K562 (cell line): Measurements from ENCODE around the gene LARP4B. TPM values are rescaled to one million over a fixed set of nuclear protein-coding genes. Genes with fewer than 3 reads are reported as not detected.
A peak's percentile ranks its signal among the peaks of the same experiment; 100 is the strongest.

Experiments used
- CCNT2 ChIP-seq: IDR thresholded peaks from 2 replicates; pipeline ENCODE4 v1.6.1; 2011; ENCODE audit warnings: borderline replicate concordance, low read depth, mild to moderate bottlenecking, moderate library complexity, mixed read lengths, low read length; ENCODE audit not compliant: insufficient read length; ENCODE audit errors: extremely low read depth
- ETV1 ChIP-seq: fragments of 450-650 bp; conservative IDR thresholded peaks from 2 replicates; pipeline ENCODE4 v1.6.1; 2016; ENCODE audit warnings: missing genetic modification characterization, control low read depth, low read depth, missing compliant biosample characterization
- FOXM1 ChIP-seq, 2 experiments: fragments of 450-650 bp in 1 of 2; sonication (generic) in 1 of 2; formaldehyde crosslinking in 1 of 2; IDR thresholded peaks; 2 replicates each; pipeline versions ENCODE4 v1.6.1 to v1.9.0; 2017 to 2022; ENCODE audit warnings: low read depth in 2 of 2, mild to moderate bottlenecking in 2 of 2, missing genetic modification reagents in 1 of 2, moderate library complexity in 1 of 2
- POLR2AphosphoS2 ChIP-seq: IDR thresholded peaks from 2 replicates; pipeline ENCODE4 v1.6.1; 2012; ENCODE audit warnings: low read length, improper control_type of control experiment
- RBBP5 ChIP-seq: fragments of 200-600 bp; sonication (generic); IDR thresholded peaks from 2 replicates; pipeline ENCODE4 v1.6.1; 2012; ENCODE audit warnings: borderline replicate concordance, mild to moderate bottlenecking, low read length, control low read depth, inconsistent platforms; ENCODE audit not compliant: insufficient read depth, poor library complexity, severe bottlenecking
- polyA plus RNA-seq, 8 experiments: library from polyadenylated mRNA; depleted of rRNA in 4 of 8; stranded (reverse) in 5 of 8; unstranded in 3 of 8; fragments of >200 nt; fragmentation: Nextera tagmentation in 2 of 8; fragmentation: Illumina TruSeq in 1 of 8; extraction: Ambion mirVana in 2 of 8; extraction: Trizol in 1 of 8; gene quantifications; 2 replicates each; pipeline versions ENCODE4 v1.2.1 to v1.2.3, GENCODE V29; 2011 to 2014; ENCODE audit warnings: inconsistent platforms in 1 of 8, missing spikeins in 1 of 8
- total RNA-seq, 7 experiments: library from RNA; depleted of rRNA in 6 of 7; stranded (reverse); fragments of >200 nt in 6 of 7; fragmentation: Illumina TruSeq in 2 of 7; extraction: Trizol in 2 of 7; gene quantifications; 2 replicates each; pipeline versions ENCODE4 v1.2.1 to v1.2.3, GENCODE V29; 2011 to 2021; ENCODE audit warnings: low replicate concordance in 1 of 7
- TF ChIP-seq, protein P1 (sequence below): fragments of 450-650 bp; IDR thresholded peaks from 2 replicates; pipeline ENCODE4 v1.6.1; 2016; ENCODE audit warnings: borderline replicate concordance
- TF ChIP-seq, protein P2 (sequence below): fragments of 250-450 bp; sonication (Bioruptor Pico); IDR thresholded peaks from 2 replicates; pipeline ENCODE4 v1.5.0; 2022; ENCODE audit warnings: mild to moderate bottlenecking

LARP4B gene
- total and polyA plus RNA-seq, 9 of the 15 experiments (the other 6 are each of a cell fraction or from before 2014, with no cell fraction given): 11.8 to 130 (median 42.6) TPM

DNA sequence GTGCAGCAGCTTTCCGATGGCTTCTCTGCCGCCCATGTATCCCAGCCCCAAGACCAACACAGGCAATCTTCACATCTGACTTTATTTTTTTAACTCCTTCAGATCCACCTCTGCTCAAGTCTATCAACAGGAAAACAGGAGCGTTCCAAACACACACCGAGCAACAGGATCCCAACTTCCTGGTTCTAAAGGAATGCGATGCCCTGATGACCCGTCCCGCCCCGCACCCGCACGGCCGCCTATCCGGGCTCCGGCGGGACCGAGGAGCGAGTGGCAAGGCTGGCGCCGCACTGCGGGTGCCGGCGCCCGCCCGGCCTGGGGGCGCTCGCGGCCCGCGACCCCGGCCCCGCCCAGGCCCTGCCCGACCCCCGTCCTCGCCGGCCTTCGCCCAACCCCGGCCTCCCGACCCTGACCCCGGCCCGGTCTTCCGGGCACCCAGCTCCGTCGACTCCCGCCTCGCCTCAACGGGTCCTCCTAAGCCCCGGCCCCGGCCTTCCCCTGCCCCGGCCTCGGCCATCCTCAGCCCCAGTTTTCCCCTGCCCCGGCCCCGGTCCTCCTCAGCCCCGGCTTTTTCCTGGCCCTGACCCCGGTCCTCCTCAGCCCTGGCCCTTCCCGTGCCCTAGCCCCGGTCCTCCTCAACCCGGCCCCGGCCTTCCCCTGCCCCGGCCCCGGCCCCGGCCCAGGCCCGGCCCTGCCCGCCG lies 730 bp downstream of the LARP4B start (continued):
- TF ChIP-seq CCNT2 (peak; percentile 21), ETV1 (tag) (no peak), RBBP5 (peak; percentile 20), FOXM1 (IDR thresholded peaks at IDR 0.05; ENCODE audit: low read depth) (no peak), FOXM1 (CRISPR knock-in tag; IDR thresholded peaks at IDR 0.05; ENCODE audit: low read depth) (no peak), POLR2AphosphoS2 (no peak)
- TF ChIP-seq, protein P1, sequence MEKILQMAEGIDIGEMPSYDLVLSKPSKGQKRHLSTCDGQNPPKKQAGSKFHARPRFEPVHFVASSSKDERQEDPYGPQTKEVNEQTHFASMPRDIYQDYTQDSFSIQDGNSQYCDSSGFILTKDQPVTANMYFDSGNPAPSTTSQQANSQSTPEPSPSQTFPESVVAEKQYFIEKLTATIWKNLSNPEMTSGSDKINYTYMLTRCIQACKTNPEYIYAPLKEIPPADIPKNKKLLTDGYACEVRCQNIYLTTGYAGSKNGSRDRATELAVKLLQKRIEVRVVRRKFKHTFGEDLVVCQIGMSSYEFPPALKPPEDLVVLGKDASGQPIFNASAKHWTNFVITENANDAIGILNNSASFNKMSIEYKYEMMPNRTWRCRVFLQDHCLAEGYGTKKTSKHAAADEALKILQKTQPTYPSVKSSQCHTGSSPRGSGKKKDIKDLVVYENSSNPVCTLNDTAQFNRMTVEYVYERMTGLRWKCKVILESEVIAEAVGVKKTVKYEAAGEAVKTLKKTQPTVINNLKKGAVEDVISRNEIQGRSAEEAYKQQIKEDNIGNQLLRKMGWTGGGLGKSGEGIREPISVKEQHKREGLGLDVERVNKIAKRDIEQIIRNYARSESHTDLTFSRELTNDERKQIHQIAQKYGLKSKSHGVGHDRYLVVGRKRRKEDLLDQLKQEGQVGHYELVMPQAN: peak; percentile 24; the same call in 1 of the 2 replicates
- TF ChIP-seq, protein P2, sequence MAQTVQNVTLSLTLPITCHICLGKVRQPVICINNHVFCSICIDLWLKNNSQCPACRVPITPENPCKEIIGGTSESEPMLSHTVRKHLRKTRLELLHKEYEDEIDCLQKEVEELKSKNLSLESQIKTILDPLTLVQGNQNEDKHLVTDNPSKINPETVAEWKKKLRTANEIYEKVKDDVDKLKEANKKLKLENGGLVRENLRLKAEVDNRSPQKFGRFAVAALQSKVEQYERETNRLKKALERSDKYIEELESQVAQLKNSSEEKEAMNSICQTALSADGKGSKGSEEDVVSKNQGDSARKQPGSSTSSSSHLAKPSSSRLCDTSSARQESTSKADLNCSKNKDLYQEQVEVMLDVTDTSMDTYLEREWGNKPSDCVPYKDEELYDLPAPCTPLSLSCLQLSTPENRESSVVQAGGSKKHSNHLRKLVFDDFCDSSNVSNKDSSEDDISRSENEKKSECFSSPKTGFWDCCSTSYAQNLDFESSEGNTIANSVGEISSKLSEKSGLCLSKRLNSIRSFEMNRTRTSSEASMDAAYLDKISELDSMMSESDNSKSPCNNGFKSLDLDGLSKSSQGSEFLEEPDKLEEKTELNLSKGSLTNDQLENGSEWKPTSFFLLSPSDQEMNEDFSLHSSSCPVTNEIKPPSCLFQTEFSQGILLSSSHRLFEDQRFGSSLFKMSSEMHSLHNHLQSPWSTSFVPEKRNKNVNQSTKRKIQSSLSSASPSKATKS (CRISPR knock-in tag): no peak
